Endometrial microvascular endothelial cells (primary cell): ENCODE results near the gene C2orf68. TPM values are rescaled to one million over a fixed set of nuclear protein-coding genes. Genes with fewer than 3 reads are reported as not detected.
"Not testable (repeated sequence)": the region's sequence is repeated elsewhere in the genome, so short reads cannot be mapped to it uniquely, and the experiment has no call there.

Experiments
- in situ Hi-C: cut with HindIII; loops from 2 replicates; pipeline ENCODE4 v1.10.0; 2017; ENCODE audit warnings: low sequenced_read_pairs, low pct_unique_long_range_greater_than_20kb; ENCODE audit errors: inconsistent ontology term
- total RNA-seq: library from RNA; depleted of rRNA; stranded (reverse); fragments of >200 nt; gene quantifications from one replicate; pipeline ENCODE4 v1.2.3, GENCODE V29; 2015; ENCODE audit errors: inconsistent ontology term

The C2orf68 gene
- total RNA-seq, 1 donor from 2014 or later: 8.8 TPM

DNA sequence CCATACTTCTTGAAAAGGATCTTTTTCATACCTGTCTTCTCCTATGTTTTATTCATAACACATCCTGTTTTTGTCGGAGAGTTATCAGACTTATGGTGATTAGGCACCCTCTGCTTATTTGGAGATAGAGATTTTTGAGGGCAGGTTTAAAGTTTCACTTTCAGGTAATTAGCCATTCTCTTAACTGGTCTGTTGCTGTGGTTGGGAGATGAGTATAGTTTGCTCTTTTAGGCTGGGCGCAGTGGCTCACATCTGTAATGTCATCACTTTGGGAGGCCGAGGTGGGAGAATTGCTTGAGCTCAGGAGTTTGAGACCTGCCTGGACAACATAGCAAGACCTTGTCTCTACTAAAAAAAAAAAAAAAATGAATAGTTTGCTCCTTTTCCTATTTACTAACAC lies 30.9 kb upstream of the C2orf68 start:
- in situ Hi-C loops: no loop called here

DNA sequence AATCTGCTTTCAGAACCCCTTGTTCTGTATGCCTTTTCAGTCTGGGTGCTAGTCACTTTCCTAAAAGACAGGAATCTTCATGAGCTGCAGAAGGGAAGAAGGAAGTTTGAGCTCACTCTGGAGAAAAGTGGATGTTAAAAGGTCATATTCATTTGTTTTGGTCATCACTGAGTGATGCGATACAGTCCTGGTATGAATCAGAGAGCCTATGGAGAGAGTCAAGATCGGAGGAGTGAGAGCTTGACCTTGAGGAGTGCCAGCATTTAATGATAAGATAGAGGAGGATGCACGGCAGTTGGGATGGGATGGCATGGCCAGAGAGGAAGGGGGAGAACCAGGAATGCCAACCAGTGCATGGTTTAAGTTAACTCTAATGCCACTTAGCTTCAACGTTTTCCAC lies 23.8 kb upstream of the C2orf68 start:
- in situ Hi-C loops: no loop called here

DNA sequence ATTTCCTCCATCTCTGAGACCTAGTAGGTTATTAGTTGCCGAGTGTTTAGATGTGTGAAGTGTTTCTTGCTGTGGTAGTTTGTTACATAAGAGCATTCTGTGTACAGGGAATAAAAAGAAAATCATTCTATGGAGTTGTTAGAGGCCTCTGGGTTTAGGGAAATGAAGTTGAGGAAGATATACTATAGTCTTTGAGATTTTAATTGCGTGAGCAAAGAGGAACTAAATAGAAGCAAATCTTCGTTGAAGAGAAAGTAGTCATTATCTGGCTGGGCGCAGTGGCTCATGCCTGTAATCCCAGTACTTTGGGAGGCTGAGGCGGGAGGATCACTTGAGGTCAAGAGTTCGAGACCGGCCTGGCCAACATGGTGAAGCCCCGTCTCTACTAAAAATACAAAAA lies 23.1 kb upstream of the C2orf68 start:
- in situ Hi-C loops: no loop called here

DNA sequence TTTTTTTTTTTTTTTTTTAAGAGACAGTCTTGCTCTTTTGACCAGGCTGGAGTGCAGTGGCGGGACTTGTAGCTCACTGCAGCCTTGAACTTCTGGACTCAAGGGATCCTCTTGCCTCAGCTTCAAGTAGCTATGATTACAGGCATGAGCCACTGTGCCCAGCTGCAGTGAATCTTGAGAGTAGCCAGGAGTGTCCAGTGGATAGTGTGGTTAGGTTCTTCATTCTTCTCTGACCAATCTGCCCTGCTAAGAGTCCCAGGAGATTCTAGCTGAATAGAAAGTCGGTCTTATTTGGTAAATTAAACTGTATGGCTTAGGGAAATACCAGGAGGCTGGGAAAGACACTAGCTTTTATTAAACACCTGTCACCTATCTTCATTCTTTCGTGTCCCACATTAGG lies 19.4 kb upstream of the C2orf68 start:
- in situ Hi-C loops: no loop called here

DNA sequence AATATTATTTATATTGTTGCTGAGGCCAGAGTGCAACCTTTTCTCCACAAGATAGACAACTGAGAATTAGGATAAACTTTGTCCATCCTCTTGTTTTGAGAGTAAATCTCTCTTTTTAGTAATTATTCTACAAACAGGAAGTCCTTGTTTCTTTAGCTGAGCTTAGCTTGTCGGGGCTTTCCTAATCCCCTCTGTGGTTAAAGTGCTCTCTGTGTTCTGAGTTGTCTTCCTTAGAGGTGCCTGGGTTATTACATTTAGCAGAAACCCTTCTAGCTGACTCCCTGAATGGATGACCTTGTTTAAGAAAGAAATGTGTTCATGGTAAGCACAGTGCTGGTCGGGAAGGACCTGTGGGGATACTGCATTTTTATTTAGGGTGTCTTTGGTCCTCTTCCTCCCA lies 16.8 kb upstream of the C2orf68 start:
- in situ Hi-C loops: no loop called here

DNA sequence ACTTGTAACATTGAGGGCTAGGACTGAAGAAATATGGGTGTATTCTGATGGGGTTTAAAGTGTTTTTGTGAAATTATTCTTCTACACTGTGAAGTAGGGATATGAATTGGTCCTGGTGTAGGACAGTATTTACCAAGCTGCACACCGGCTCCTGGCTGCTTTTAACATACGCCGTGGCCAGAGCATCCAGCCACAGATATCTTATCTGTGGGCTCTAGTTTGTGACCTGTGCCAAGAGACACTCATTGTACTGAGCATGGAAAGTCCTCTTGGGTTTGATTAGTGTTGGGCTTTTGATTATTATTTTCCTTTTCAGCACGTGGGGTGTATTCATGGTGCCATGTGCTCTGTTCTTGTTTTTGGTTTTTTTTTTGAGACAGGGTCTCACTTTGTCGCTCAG lies 12.1 kb upstream of the C2orf68 start:
- in situ Hi-C loops: no loop called here

DNA sequence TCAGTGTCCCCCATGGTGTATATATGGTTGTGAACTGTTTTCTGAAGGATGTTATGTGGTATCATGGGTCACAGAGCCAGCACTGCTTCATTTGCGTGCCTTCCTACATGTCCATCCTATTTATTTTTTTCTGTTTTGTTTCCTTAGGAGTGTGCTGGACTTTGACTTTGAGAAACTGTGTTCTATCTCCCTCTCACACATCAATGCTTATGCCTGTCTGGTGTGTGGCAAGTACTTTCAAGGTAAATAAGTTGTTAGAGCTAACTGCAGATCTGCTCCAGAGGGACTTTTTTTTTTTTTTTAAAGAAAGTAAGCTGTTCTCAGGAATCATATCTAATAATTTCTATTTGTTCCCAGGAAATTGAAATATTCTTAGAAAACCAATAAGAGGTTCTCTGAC lies 9.5 kb upstream of the C2orf68 start:
- in situ Hi-C loops: no loop called here

DNA sequence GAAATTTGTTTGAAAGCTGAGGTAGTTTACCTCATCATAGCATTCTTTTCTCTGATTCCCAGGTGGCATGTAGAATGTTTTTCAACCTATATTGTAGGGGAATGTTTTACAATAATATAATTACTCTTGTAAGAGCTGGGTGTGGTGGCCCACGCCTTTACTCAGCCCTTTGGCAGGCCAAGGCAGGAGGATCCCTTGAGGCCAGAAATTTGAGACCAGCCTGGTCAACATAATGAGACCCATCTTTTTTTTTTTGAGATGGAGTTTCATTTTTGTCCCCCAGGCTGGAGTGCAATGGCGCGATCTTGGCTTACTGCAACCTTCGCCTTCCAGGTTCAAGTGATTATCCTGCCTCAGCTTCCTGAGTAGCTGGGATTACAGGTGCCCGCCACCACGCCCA lies 7.8 kb upstream of the C2orf68 start:
- in situ Hi-C loops: no loop called here

DNA sequence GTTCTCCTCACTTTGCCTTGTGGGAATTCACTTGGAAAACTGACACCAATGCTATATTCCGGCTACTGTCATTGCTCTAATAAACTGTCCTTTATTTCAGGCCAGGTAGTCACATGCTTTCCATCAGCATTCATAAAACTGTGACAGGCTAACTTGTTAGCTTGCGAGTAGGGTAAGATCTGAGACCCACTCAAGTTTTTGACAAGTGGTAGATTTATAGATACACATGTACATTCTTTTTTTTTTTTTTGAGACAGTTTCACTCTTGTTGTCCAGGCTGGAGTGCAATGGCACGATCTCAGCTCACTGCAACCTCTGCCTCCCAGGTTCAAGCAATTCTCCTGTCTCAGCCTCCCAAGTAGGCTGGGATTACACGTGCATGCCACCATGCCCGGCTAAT lies 5.9 kb upstream of the C2orf68 start:
- in situ Hi-C loops: not testable (repeated sequence)

DNA sequence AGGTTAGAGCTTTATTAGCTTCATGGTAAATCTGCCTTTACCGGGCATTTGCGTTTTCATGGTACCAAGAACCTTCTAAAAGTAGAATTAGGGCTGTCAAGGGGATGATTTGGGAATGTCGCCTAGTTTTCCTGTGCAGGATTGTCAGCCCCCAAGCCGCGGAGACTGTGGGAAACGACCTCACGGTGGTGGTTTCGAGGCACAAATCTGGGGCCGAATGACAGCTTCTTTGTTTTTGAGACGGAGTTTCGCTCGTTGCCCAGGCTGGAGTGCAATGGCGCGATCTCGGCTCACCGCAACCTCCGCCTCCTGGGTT lies 3.5 kb upstream of the C2orf68 start:
- in situ Hi-C loops: no loop called here

DNA sequence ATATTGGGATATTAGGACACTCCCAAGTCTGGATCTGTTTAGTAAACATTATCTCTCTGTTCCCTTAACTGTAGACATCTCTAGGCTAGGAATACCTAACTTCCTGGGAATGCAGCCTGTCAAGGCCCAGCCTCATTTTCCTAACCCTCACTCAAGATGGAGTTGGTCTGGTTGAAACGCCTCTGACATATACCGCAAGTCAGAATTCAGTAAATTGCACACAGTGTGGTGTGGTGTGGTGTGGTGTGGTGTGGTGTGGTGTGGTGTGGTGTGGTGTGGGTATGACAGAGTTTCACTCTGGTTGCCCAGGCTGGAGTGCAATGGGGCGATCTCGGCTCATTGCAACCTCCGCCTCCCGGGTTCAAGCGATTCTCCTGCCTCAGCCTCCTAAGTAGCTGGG lies 2.9 kb upstream of the C2orf68 start:
- in situ Hi-C loops: not testable (repeated sequence)

DNA sequence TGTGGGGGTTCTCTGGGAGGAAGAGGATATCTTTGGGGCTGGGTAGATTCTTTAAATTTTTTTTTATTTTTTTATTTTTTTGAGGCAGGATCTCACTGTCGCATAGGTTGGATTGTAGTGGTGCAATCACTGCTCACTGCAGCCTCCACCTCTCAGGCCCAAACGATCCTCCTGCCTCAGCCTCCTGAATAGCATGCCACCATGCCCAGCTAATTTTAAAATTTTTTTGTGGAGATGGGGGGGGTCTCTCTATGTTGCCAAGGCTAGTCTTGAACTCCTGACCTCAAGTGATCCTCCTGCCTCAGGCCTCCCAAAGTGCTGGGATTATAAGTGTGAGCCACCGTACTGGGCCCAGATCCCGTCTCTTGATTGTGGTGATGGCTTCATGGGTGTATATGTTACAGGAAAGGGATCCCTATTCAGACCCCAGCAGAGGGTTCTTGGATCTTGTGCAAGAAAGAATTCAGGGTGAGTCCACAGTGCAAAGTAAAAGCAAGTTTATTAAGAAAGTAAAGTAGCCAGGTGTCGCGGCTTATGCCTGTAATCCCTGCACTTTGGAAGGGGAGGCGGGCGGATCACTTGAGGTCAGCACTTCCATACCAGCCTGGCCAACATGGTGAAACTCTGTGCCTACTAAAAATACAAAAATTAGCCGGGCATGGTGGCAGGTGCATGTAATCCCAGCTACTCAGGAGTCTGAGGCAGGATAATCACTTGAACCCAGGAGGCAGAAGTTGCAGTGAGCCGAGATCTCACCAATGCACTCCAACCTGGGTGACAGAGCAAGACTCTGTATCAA lies 2.0 kb upstream of the C2orf68 start:
- in situ Hi-C loops: no loop called here

DNA sequence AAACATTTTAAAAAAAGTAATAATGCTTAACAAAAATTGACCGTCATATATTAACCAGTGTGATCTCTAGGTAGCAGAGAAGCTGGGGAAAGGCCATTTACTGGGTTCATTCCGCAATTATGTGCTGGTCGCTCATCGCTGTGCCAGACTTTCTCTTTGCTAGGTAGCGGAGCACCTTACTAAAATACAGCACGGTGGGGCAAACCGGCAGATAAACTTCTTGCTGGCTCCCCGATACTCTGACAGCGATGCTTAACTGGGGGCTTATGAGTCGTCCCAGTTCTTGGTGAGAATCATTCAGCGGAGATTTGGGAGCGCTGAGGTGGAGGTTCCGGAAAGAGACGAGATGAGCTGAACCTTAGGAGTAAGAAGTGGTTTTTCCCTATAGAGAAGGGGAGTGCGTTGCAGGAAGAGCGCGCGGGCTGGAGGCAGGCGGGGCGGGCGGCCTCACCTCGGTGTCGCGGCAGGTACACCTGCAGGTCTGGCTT lies 605 bp downstream of the C2orf68 start:
- in situ Hi-C loops: no loop called here

DNA sequence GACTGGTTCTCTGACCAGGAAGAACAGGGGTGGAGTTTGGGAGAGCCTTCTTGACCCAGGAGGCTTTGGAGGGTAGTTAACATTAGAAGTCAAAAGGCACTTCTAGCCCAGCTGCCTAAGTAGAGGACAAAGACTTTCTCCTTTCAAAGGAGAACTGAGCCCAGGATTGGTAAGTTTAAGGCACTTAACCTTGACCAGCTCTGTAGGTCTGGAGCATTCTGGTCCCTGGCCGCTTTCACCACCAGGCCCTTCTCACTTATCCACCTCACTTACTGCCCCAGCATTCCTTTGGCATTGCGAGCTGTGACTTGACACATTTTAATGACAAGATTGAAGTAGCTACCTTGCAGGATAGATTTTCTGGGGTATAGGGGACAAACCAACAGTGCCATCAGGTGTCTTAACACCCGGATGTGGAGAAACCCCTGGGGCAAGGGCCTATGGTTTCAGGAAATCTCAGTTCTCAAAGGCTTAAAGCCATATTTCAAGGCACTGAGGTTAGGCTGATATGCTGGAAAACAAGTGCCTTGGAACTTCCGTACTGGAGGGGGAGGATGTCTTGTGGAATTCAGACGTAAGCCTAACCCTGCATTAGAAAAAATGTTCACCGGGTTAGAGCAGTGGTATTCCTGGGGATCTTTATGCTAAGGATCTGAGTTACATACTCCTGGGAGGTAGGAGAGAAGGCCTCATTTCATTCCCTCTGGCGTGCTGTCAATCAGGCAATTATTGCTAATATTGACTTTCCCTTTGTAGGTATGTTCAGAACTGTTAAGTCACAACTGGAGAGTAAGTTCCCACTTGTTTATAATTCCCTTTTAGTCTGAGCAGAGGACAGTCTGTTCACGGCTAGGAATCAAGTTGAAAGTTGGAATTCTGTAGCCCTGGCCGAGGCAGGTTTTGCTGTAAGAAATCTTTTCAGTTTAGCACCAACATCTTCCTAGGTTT lies 4.3 kb downstream of the C2orf68 start:
- in situ Hi-C loops: no loop called here

DNA sequence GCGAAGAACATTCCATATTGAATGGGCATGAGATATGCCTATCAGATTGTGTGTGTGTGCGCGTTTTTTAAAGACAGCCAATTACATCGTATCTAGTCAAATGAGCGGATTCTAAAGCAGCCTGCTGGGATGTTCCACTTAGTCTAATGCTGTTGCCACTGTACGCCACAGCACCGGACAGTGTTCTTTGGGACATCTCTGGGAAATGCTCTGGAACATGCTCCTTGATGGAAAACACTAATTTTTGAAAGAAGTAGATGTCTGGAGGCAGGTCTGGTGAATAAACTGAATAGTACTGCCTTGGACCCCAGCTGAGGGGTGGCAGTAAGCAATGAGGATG lies 5.8 kb downstream of the C2orf68 start:
- in situ Hi-C loops: no loop called here

DNA sequence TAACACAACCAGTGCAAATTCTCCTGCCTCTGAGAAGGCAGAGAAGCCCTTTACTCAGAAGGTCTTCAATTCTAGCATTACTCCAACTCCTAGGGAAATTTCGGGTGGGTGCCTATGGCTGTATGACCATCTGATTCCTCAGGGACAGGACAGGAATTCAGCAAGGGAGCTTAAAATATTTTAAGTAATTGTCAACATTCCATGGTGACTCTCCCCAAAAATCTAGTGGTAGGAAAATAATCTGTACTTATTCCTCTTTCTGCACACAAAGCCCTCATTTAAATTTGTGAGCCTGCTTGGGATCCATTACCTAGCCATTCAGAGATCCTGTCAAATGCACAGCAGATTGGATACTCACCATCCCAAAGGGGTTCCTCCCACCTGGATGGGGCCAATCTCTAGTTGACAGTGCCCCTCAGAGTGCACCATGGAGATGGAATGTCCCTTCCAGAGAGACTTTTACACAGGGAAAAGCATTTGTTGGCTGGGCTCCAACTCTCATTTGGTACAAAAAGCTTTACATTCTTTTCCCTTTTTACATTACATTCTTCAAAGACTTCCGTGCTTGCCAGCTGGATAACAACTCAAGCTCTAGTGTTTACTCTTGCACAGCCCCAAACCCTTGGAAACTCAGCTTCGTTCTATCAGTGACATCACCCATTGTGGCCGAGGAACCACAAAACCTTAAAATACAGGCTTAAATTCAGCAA lies 6.3 kb downstream of the C2orf68 start:
- in situ Hi-C loops: no loop called here

DNA sequence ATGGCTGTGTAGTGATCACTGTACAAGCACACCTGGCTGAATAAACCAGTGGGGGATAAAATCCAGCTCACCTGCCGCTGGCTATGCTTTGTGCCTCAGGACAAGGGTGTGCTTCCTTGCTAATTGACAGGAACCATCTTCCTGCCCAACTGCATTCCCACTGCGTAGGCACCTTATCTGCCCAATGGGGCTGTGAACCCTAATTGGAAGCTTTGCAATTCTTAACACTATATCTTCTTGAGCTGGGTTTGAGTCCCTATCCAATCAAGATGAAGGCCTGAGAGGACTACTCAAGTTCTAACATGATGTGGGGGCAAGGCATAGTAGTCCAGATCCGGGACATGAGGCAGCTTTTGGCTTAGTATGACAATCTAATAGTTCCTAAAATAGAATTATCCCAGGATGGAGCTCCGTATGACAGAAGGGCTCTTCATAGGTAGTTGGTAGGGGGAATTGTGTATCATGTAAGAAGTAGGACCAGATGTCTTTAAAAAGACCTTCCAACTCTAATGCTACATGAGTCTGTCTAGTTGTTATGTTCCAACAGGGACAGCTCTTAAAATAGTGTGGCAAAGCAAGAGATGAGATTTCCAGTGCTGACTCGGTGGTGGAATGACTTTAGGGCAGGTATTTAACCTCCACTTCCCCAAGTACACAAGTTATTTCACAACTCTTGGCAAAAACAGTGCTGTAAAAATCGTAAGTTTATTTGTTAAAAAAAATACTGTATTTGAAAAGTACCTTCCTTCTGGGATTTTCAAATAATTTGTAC lies 7.1 kb downstream of the C2orf68 start:
- in situ Hi-C loops: no loop called here

DNA sequence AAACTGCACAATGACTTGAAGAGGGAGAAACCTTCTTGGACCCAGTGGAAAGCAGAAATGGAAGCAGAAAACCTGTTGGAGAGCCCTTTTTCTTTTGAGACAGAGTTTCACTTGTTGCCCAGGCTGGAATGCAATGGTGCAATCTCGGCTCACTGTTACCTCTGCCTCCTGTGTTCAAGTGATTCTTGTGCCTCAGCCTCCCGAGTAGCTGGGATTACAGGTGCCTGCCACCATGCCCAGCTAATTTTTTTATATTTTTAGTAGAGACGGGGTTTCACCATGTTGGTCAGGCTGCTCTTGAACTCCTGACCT lies 7.8 kb downstream of the C2orf68 start:
- in situ Hi-C loops: not testable (repeated sequence)
